Renal cortex interstitium (tissue), 11 donors: ENCODE data around the gene ZNF783. TPM values are rescaled to one million over a fixed set of nuclear protein-coding genes. Genes with fewer than 3 reads are reported as not detected.

ENCODE experiments used
- DNase-seq, 11 donors: peaks; one replicate each; pipeline ENCODE4 v3.0.0-alpha.2; 2013; ENCODE audit warnings: low read depth in 9 of 11, low spot score in 4 of 11; ENCODE audit errors: extremely low read depth in 1 of 11
- polyA plus RNA-seq, 3 donors: library from polyadenylated mRNA; unstranded; fragments of 120-200 nt; gene quantifications; one replicate each; pipeline ENCODE4 v1.2.1, GENCODE V29; 2013; ENCODE audit not compliant: insufficient read length in 3 of 3

ZNF783 gene
- polyA plus RNA-seq, 3 donors: 13.7 to 20.0 (median 15.7) TPM

- DNase-seq: no peak
Measured at GRCh38 chr7:149292462-149292823, 30.4 kb downstream of the ZNF783 start.

GRCh38 chr7:149293338-149293737 is 31.3 kb downstream of the ZNF783 start:
- no peak for DNase-seq

- no peak for DNase-seq
Measured at GRCh38 chr7:149293946-149294633, 32.1 kb downstream of the ZNF783 start.

GRCh38 chr7:149294634-149295480 is 32.9 kb downstream of the ZNF783 start:
- no peak for DNase-seq

- DNase-seq: no peak
Measured at GRCh38 chr7:149295481-149295850, 33.5 kb downstream of the ZNF783 start.

- DNase-seq: no peak
Measured at GRCh38 chr7:149296368-149296767, 34.4 kb downstream of the ZNF783 start.

- DNase-seq: no peak
Measured at GRCh38 chr7:149297034-149297755, 35.2 kb downstream of the ZNF783 start.

- no peak for DNase-seq
Measured at GRCh38 chr7:149300620-149301285, 38.8 kb downstream of the ZNF783 start.

- no peak for DNase-seq
Measured at GRCh38 chr7:149302222-149302621, 40.2 kb downstream of the ZNF783 start.

GRCh38 chr7:149302865-149303264 is 40.9 kb downstream of the ZNF783 start:
- no peak for DNase-seq

- no peak for DNase-seq
Measured at GRCh38 chr7:149304006-149304405, 42.0 kb downstream of the ZNF783 start.

- DNase-seq: no peak
Measured at GRCh38 chr7:149306854-149307253, 44.9 kb downstream of the ZNF783 start.

GRCh38 chr7:149307775-149308501 is 45.9 kb downstream of the ZNF783 start:
- DNase-seq: no peak

- peak in 6 of 11 donors; percentile 12 to 33 (median 21) for DNase-seq
Measured at GRCh38 chr7:149310113-149310836, 48.3 kb downstream of the ZNF783 start.

GRCh38 chr7:149310990-149311573 is 49.1 kb downstream of the ZNF783 start:
- no peak for DNase-seq

GRCh38 chr7:149313981-149314380 is 52.0 kb downstream of the ZNF783 start:
- DNase-seq: no peak

GRCh38 chr7:149316606-149317005 is 54.6 kb downstream of the ZNF783 start:
- no peak for DNase-seq

GRCh38 chr7:149317496-149317895 is 55.5 kb downstream of the ZNF783 start:
- DNase-seq: no peak
